22Rv1 (cell line): Measurements from ENCODE around the gene SELENOS.

Experiments used
- CTCF ChIP-seq: fragments of 450-650 bp; IDR thresholded peaks from 2 replicates; pipeline ENCODE4 v1.5.1; 2017; ENCODE audit warnings: mild to moderate bottlenecking
- ZFX ChIP-seq: fragments of 450-650 bp; IDR thresholded peaks from 2 replicates; pipeline ENCODE4 v1.6.1; 2017; ENCODE audit warnings: antibody characterized with exemption, borderline replicate concordance

DNA sequence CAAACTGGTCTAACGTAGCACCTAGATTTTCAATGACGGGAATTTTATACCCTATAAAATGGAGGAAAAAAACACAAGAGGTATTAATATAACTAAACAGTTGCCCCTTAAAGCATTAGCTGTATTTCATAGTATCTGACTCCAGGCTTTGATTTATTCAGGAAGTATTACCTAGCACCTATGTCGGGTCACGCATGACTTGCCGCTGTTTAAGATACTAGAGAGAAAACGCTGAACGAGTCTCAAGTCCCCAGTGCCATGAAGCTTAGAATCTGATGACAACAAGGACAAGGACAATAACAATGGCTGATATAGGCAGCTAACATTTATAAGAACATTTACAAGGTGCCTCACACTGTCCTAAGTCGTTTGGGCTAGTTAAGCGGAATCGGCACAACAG is 15.8 kb upstream of the SELENOS start:
- TF ChIP-seq CTCF: no peak
- TF ChIP-seq ZFX: no peak
